Measurements from ENCODE around the gene SEMA6C. TPM values are rescaled to one million over a fixed set of nuclear protein-coding genes. Genes with fewer than 3 reads are reported as not detected.
A peak's percentile ranks its signal among the peaks of the same experiment; 100 is the strongest.
"Not testable (repeated sequence)": the region's sequence is repeated elsewhere in the genome, so short reads cannot be mapped to it uniquely, and the experiment has no call there.

SEMA6C gene, protein sequence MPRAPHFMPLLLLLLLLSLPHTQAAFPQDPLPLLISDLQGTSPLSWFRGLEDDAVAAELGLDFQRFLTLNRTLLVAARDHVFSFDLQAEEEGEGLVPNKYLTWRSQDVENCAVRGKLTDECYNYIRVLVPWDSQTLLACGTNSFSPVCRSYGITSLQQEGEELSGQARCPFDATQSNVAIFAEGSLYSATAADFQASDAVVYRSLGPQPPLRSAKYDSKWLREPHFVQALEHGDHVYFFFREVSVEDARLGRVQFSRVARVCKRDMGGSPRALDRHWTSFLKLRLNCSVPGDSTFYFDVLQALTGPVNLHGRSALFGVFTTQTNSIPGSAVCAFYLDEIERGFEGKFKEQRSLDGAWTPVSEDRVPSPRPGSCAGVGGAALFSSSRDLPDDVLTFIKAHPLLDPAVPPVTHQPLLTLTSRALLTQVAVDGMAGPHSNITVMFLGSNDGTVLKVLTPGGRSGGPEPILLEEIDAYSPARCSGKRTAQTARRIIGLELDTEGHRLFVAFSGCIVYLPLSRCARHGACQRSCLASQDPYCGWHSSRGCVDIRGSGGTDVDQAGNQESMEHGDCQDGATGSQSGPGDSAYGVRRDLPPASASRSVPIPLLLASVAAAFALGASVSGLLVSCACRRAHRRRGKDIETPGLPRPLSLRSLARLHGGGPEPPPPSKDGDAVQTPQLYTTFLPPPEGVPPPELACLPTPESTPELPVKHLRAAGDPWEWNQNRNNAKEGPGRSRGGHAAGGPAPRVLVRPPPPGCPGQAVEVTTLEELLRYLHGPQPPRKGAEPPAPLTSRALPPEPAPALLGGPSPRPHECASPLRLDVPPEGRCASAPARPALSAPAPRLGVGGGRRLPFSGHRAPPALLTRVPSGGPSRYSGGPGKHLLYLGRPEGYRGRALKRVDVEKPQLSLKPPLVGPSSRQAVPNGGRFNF
- 4.8 and 12.7 TPM in 2 replicates for total RNA-seq

DNA sequence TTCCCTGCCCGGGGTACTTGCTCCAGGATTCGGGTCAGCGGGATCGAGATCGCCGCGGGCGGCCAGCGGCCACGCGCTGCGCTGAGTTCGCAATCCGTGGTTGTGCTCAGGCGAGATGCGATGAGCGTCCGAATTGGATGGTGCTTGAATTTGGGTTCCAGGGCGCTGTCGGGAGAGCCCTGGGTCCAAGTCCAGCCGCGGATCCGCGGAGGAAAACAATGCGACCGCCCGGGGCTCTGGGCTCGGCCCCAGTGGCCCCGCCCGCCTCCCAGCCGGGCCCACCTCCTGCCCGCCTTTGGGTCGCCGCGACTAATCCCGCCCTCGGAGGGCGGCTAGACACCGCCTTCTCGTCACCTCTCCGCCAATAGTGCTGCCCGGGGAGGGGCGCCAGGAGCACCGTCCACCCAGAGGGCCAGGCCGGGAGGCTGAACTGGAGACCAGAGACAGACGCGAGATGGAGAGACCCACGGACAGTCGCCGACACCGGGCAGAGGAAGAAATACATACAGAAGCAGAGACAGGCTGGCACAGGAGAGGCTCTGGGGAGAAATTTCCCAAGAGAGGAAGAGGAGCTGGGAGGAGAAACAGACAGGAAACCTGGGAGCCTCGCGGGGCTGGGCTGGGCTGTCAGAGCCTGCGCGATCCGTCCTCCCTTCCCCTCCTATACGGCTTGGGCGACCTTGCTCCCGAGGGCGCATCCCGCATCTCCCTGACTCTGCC is at the start of gene SEMA6C:
Gene SEMA6C, minus strand, starts transcription at position 220 of the 720 bp plus-strand sequence. CDS start 4,010 bp downstream, outside the sequence.
- peak; percentile 92 to 93 for DNase-seq (ENCODE audit: low read depth in 2 of 2)

DNA sequence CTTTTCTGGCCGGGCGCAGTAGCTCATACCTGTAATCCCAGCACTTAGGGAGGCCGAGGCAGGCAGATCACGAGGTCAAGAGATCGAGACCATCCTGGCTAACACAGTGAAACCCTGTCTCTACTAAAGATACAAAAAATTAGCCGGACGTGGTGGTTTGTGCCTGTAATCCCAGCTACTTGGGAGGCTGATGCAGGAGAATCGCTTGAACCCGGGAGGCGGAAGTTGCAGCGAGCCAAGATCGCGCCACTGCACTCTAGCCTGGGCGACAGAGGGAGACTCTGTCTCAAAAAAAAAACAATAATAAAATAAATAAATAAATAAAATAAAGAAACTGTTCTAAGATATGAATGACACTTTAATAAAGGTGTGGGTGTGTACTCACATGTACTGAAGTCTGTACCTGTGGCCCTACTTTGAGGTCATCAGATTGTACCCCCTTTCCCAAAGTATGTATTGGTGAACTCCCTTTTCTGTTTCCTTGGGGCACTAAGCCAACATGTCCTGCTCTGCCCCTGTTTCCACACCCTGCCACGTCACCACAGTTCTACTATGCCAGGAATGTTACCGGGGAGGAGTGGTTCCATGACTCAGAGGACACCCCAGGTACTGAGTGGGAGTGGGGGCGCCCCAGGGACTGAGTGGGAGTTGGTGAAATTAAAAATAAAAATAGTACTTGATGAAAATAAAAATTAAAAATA is 48.6 kb upstream of the SEMA6C start:
- DNase-seq (ENCODE audit: low read depth in 2 of 2) = peak; percentile 72 to 80

DNA sequence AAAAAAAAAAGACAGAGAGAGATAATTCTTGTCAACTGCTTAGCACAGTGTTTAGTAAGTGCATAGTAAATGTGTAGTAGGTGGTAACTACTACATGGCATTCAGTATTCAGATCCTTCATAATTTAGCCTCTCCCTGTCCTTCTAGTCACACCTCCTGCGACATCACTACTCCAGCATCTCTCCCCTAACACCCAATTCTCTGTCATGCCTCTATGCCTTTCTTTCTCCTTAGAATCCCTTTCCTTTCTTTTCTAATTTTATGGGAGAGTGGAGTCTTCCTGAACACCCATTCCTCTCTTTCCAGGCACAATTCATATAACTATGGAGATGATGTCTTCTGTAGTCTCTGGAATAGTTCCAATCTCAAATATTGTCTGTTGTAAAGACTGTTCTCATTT is 47.4 kb upstream of the SEMA6C start:
- no peak for DNase-seq (ENCODE audit: low read depth in 2 of 2)

DNA sequence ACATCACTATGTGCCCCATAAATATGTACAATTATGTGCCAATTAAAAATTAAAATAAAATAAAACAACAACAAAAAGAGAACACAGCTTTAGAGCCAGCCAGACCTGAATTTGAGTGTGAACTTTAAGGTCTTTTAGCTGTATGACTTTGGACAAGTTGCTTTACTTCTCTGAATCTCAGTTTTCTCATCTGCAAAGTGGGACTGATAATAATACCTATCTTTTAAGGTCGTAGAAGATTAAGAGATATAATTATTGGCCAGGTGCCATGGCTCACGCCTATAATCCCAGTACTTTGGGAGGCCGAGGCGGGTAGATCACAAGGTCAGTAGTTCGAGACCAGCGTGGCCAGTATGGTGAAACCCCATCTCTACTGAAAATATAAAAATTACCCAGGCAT is 46.9 kb upstream of the SEMA6C start:
- no peak for DNase-seq (ENCODE audit: low read depth in 2 of 2)

DNA sequence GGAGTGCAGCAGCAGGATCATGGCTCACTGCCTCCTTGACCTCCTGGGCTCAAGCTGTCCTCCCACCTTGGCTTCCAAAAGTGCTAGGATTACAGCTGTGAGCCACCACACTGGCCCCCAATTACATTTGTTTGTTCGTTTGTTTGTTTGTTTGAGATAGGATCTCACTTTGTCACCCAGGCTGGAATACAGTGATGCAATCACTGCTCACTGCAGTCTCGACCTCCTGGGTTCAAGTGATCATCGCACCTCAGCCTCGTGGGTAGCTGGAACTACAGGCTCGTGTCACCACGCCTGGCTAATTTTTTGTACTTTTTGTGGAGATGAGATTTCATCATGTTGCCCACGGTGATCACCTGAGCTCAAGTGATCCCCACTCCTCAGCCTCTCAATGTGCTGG is 45.6 kb upstream of the SEMA6C start:
- DNase-seq (ENCODE audit: low read depth in 2 of 2) = no peak

DNA sequence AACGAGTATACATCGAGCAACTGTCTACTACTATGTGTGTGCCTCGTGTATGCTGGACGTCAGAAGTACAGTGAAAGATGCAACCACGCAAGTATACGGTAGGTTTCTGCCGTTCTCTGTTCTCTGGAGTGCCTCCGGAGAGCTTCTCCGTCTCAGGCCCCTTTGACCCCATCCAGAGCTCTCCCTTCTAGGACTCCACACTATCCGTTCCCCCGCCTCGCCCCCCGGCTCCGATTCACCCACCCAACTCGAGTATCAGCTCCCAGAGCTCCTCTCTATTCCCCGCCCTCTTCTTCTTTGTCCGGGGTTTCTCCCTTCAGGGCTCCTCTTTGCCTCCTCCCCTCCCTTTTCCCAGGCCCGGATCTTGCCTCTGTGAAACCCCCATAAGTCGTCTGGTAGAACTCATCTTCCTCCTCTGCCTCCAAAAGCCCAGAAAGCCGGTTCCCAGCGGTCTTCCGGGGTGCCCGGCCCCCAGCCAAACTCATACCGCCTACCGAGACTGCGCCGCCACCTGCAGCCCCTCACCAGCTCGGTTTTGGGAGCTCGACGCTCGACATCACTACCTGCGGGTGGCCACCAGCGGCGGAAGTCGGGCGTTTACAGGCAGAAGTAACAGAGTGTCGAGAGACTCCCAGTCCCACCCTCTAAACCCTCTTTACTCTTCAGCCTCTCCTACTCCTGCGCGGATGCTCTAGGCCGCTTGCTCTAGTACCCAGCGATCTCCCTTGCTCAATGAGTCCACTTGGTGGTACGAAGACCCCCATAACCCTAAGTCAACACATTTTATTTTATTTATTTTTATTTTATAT is 43.4 kb upstream of the SEMA6C start, which contains the start of gene VPS72:
Gene VPS72, minus strand, starts transcription at position 561 of the 809 bp plus-strand sequence. Its CDS starts 76 bp downstream, at position 485.
- DNase-seq (ENCODE audit: low read depth in 2 of 2) = peak; percentile 92

DNA sequence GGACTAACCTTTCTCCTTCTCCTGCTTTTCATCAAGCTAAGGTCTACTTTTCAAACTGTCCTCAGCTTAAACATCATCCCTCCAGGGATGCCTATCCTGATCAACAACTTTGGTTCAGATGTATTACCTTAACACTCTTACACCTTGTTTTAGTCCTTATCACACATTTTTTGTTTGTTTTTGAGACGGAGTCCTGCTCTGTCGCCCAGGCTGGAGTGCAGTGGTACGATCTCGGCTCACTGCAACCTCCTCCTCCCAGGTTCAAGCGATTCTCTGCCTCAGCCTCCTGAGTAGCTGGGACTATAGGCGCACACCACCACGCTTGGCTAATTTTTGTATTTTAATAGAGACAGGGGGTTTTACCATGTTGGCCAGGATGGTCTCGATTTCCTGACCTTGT is 42.2 kb upstream of the SEMA6C start:
- not testable (repeated sequence) for DNase-seq (ENCODE audit: low read depth in 2 of 2)

DNA sequence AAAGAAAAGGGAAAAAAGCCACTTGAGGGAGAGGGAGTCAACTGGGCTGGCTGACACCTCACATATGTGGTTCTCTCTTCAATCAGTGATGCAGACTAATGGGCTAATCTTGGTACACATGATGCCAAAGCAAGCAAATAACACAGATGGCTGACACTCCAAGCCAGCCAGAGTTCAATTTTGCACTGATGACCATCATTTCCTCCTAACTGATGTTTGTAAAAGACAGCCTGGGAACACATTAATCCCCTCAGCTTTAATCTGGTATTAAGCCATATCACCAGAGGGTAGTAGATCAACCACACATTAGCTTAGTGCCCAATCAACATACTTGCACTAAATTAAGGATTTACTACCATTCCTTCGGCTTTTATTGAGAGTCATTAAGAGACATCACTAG is 40.8 kb upstream of the SEMA6C start:
- DNase-seq (ENCODE audit: low read depth in 2 of 2) = no peak

DNA sequence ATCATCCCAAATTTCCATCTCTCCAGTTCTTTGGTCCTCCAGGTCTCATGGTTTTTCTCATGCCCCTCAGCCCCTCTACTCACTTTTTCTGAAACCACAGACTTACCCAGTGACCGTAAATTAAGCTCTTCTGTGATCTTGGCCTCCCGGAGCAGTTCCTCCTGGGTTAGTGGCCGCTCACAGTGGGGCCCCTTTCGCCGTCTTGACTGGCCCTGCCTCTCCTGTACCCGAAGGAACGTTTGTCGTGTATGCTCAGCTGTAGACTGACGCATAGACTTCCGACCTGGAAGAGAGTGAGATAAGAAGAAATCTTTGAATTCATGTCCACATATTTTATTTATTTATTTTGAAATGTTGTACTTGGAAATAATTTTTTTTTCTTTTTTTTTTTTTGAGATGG is 37.8 kb upstream of the SEMA6C start:
- DNase-seq (ENCODE audit: low read depth in 2 of 2) = no peak

DNA sequence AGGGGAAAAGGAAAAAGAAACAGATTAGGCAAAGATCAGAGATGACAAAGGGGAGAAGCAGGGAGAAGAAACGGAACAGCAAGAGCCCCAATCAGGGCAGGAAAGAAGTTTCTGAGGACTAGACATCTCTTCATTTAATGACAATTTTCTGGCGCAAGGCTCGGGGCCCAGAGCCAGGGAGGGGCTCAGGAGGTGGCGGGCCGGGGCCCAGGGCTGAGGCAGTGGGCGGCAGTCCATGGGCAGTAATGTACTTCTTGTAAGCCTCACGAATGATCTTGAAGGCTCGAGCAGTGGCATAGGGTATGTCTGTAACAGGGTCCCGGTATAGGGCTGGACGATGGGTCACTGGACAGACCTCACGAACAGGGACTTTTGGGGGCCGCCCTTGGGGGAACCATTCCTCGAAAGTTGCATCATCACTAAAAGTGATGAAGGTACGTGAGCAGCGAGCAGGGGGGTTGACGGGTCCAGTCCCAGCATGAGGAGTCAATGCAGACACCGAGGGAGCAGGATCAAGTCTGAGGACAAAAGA is 30.1 kb upstream of the SEMA6C start:
- DNase-seq (ENCODE audit: low read depth in 2 of 2) = no peak

DNA sequence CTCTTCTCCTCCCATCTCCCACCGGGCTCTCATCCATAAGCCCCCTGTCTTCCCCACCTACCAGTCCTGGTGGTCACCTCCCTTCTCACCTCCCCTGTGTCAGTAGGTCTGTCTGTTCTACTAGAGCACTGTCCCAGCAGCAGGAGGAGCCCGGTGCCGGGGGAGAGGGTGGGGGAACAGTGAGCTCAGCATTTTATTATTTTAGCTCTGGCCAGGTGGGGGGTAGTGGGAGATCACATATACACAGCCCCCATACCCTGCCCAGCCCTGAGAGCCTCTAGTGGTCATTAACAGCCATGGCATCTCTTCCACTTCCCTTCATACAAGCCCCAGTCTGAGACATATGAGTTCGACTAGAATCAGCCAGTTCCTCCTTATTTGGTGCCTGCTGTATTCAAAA is 29.4 kb upstream of the SEMA6C start, which contains the start of gene TMOD4:
Gene TMOD4, minus strand, starts transcription at position 119 of the 400 bp plus-strand sequence. CDS start 1,106 bp downstream, outside the sequence.
- DNase-seq (ENCODE audit: low read depth in 2 of 2) = peak; percentile 45 to 51

DNA sequence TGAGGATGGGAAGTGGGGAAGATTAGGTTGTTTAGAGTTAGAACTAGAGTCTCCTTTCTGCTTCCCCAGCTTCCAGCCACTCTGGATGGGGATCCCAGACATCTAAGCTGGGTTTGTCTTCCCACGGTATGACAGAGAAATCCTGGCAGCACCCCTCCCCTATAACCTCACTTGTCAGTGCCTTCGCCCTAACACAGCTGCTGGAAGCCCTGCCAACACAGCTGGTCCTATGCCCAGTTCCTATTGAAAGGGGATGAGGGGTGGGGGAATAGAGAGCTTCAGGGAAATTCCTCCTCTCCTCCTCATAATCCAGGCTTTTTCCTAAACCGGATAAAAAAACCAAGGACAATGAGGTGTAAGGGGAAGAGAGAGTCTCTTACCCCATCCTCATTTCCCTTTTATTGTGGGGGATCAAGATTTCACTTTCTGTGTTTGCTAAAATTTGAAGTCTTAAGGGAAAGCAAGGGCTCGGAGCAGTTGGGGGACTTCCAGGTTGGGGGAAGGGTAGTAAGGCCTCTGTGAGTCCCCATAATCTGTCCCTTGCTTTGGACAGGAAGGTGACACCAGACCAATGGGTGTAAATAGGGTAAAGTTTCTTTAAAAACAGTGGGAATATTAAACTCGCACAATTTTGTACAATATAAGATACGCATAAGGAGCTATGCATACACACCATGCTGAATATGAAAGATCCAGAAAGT is 28.8 kb upstream of the SEMA6C start:
- peak in 1 of 2 donors; percentile 33 for DNase-seq (ENCODE audit: low read depth in 2 of 2)

DNA sequence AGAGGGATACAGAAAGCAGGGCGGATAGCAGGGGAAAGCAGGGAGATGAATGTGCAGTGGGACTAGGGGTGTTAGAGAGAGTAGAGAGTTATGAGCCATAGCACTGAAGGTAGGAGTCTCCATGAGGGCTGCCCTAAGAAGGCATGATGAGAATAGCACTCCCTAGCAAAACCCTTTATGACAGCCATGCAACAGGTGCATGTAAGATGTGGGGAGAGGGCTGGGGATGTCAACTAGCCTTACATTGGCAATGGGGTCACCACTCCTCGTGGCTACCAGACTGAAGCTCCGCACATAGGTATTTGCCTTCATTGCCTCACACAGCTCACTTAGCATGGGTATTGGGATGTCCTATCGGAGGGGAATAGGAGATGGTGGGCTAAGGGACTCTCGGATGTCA is 24.8 kb upstream of the SEMA6C start:
- no peak for DNase-seq (ENCODE audit: low read depth in 2 of 2)

DNA sequence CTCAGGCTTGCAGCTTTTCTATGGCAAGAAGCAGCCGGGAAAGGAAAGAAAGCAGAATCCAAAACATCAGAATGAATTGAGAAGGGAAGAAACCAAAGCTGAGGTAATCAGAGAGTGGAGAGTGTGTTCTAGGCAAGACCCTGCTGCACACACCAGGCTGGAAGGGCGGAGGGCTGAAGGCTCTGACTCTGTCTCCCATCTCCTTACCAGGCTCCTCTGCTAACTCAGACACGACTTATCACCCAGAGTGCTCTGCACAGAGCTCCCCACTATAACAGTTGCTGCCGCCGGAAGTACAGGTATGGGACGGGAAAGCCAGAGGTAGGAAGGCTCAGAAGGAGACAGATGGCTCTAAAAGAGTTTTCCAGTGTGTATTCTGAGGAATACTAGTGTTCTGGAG is 20.7 kb upstream of the SEMA6C start:
- no peak for DNase-seq (ENCODE audit: low read depth in 2 of 2)

DNA sequence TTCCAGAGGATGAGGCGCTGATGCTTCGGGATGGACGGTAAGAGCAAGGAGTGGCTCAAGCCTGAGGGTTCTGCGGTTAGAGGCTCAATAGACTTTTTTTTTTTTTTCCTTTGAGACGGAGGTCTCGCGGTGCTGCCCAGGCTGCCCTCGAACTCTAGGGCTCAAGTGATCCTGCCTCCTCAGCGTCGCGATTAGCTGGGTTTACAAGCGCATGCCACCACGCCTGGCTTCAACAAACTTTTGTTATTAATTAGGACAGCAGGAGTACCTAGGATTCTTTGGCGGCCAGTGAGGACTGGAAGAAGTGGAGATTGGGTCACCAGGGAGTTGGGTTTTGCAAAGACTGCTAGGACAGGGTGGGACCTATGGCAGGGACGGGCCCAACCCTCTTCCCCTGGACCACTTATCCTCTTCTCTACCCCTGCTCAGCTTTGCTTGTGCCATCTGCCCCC is 20.1 kb upstream of the SEMA6C start:
- peak; percentile 20 to 64 for DNase-seq (ENCODE audit: low read depth in 2 of 2)

DNA sequence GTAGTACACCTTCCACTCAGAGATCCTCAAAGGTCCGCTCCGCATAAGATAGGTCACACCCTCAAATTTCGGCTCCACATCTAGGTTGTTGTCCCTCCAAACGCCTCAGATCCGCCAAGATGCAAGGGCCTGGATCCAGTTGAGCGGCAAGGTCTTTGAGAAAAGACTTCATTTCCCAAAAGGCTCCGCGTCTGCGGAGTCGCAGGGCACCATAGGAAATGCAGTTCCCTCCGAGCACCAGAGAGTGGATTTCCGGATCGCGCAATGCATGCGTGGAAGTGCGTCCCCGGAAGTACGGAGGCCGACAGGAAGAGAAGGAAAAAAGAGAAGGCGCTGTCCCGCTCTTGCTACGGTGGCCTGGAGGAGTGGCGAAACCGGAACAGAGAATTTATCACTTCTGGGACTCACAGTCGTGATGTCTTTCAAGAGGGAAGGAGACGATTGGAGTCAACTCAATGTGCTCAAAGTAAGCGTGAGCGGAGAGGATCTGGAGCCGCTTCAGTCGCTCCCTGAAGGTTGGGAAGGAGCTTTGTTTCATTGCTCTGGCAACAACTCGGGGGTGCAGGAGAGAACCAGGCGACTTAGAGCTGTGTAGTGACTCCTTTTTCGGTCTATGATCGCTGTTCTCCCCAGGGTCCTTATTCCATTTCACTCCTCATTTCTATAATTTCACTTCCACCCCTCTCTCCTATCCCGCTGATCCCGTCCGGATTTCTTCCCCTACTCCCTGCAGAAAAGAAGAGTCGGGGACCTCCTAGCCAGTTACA is 19.5 kb upstream of the SEMA6C start, which contains the start of the genes LYSMD1 and SCNM1:
Gene LYSMD1, minus strand, starts transcription at position 165 of the 767 bp plus-strand sequence. CDS start 644 bp downstream, outside the sequence.
Gene SCNM1, plus strand, starts transcription at position 407 of the 767 bp plus-strand sequence. Its CDS starts 9 bp downstream, at position 416.
- DNase-seq (ENCODE audit: low read depth in 2 of 2) = peak; percentile 97 to 99

DNA sequence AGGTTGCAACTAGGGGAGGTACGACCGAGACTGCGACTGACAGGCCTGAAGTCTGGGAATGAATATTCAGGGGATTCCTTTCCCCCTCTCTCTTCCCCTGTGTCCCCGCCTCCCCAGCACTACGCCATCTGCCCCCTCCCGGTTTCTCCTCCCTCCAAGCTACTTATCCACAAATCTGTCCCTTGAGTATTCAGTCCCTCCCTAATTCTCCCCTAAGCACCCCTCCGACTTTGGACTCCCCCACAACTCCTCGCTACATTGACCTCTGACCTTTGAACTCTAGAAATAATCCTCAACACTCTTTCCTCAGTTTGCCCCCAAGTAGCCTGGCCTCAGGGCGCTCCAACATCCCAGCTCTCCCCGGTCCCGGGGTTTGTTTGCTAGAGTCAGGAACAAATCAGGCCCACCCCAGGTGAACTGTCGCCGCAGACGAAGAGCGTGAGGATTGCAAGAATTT is 18.9 kb upstream of the SEMA6C start:
- DNase-seq (ENCODE audit: low read depth in 2 of 2) = peak; percentile 33 to 46

Measured in lung microvascular endothelial cell (primary cell).